Measurements from ENCODE around the gene AGRN.
"Not testable (repeated sequence)": the region's sequence is repeated elsewhere in the genome, so short reads cannot be mapped to it uniquely, and the experiment has no call there.

- TF ChIP-seq EP300, CTCF, POLR2A, POLR2AphosphoS5 (IDR thresholded peaks at IDR 0.05): not testable (repeated sequence)
Measured at GRCh38 chr1:994546-994945, 25.4 kb upstream of the AGRN start.
